Measurements from ENCODE around the gene CBX2.

The CBX2 gene

GRCh38 chr17:79755591-79755990, 22.4 kb upstream of the CBX2 start:
- H3K27ac ChIP-seq (ENCODE audit: low read length), result no peak overlapping the region
- H3K27me3 ChIP-seq (ENCODE audit: low read depth, low read length), result peaks cover 9% of the 10 kb centered on the region; the same call in 1 of the 2 replicates
- H3K79me2 ChIP-seq (ENCODE audit: low read length), result no peaks in the 10 kb centered on the region
- no peak overlapping the region for H3K4me2 ChIP-seq (ENCODE audit: low read length)
- no peaks in the 10 kb centered on the region for H3K36me3 ChIP-seq (replicated peaks; ENCODE audit: low read depth, low read length)
- no peaks in the 10 kb centered on the region for H4K20me1 ChIP-seq (ENCODE audit: insufficient read depth, low read length)
- TF ChIP-seq EZH2phosphoT487 (IDR thresholded peaks at IDR 0.05; ENCODE audit: low read depth) (no peak), CTCF (IDR thresholded peaks at IDR 0.05; ENCODE audit: low read depth, low read length) (no peak)
- no peak overlapping the region for H2AFZ ChIP-seq (ENCODE audit: low read depth, low read length)
- no peak overlapping the region for H3K4me3 ChIP-seq (ENCODE audit: low read length)
- peaks cover 8% of the 10 kb centered on the region for H3K4me1 ChIP-seq (ENCODE audit: low read length)
- no peak overlapping the region for H3K9ac ChIP-seq (ENCODE audit: low read length)
- no peaks in the 10 kb centered on the region for H3K9me3 ChIP-seq (ENCODE audit: insufficient read depth, low read length)

GRCh38 chr17:79757140-79757745, 20.7 kb upstream of the CBX2 start:
- no peak overlapping the region for H3K9ac ChIP-seq (ENCODE audit: low read length)
- no peaks in the 10 kb centered on the region for H4K20me1 ChIP-seq (ENCODE audit: insufficient read depth, low read length)
- H3K4me2 ChIP-seq (ENCODE audit: low read length), result no peak overlapping the region
- H3K27ac ChIP-seq (ENCODE audit: low read length), result no peak overlapping the region
- H3K4me1 ChIP-seq (ENCODE audit: low read length), result peaks cover 5% of the 10 kb centered on the region
- H3K79me2 ChIP-seq (ENCODE audit: low read length), result no peaks in the 10 kb centered on the region
- no peaks in the 10 kb centered on the region for H3K36me3 ChIP-seq (replicated peaks; ENCODE audit: low read depth, low read length)
- no peak overlapping the region for H2AFZ ChIP-seq (ENCODE audit: low read depth, low read length)
- H3K27me3 ChIP-seq (ENCODE audit: low read depth, low read length), result peaks cover 3% of the 10 kb centered on the region; the same call in 1 of the 2 replicates
- H3K4me3 ChIP-seq (ENCODE audit: low read length), result no peak overlapping the region
- TF ChIP-seq EZH2phosphoT487 (IDR thresholded peaks at IDR 0.05; ENCODE audit: low read depth), result no peak
- TF ChIP-seq CTCF (IDR thresholded peaks at IDR 0.05; ENCODE audit: low read depth, low read length), result no peak
- H3K9me3 ChIP-seq (ENCODE audit: insufficient read depth, low read length), result no peaks in the 10 kb centered on the region

- TF ChIP-seq CTCF (IDR thresholded peaks at IDR 0.05; ENCODE audit: low read depth, low read length), result no peak
- no peak for TF ChIP-seq EZH2phosphoT487 (IDR thresholded peaks at IDR 0.05; ENCODE audit: low read depth)
- Histone ChIP-seq H4K20me1 (ENCODE audit: insufficient read depth, low read length) (no peaks in the 10 kb centered on the region), H3K79me2 (ENCODE audit: low read length) (no peaks in the 10 kb centered on the region), H3K9me3 (ENCODE audit: insufficient read depth, low read length) (no peaks in the 10 kb centered on the region), H2AFZ (ENCODE audit: low read depth, low read length) (no peak overlapping the region), H3K27me3 (ENCODE audit: low read depth, low read length) (peaks cover 2% of the 10 kb centered on the region; the same call in 1 of the 2 replicates), H3K27ac (ENCODE audit: low read length) (no peak overlapping the region), H3K4me2 (ENCODE audit: low read length) (no peak overlapping the region), H3K4me3 (ENCODE audit: low read length) (no peak overlapping the region), H3K9ac (ENCODE audit: low read length) (no peak overlapping the region), H3K4me1 (ENCODE audit: low read length) (peaks cover 12% of the 10 kb centered on the region), H3K36me3 (replicated peaks; ENCODE audit: low read depth, low read length) (no peaks in the 10 kb centered on the region)
Observed at GRCh38 chr17:79758271-79758670, 19.7 kb upstream of the CBX2 start.

GRCh38 chr17:79760197-79760906, 17.6 kb upstream of the CBX2 start:
- Histone ChIP-seq H3K27ac (ENCODE audit: low read length) (no peak overlapping the region), H3K4me3 (ENCODE audit: low read length) (no peak overlapping the region), H4K20me1 (ENCODE audit: insufficient read depth, low read length) (no peaks in the 10 kb centered on the region), H3K4me2 (ENCODE audit: low read length) (no peak overlapping the region), H3K27me3 (ENCODE audit: low read depth, low read length) (peaks cover 4% of the 10 kb centered on the region; the same call in 1 of the 2 replicates), H3K4me1 (ENCODE audit: low read length) (peaks cover 12% of the 10 kb centered on the region), H2AFZ (ENCODE audit: low read depth, low read length) (no peak overlapping the region), H3K79me2 (ENCODE audit: low read length) (no peaks in the 10 kb centered on the region), H3K9me3 (ENCODE audit: insufficient read depth, low read length) (no peaks in the 10 kb centered on the region), H3K36me3 (replicated peaks; ENCODE audit: low read depth, low read length) (no peaks in the 10 kb centered on the region), H3K9ac (ENCODE audit: low read length) (no peak overlapping the region)
- TF ChIP-seq EZH2phosphoT487 (IDR thresholded peaks at IDR 0.05; ENCODE audit: low read depth) (no peak), CTCF (IDR thresholded peaks at IDR 0.05; ENCODE audit: low read depth, low read length) (no peak)

Measured in OCI-LY3 (cell line).